ENCODE measurements around the gene SEMA5B.

The SEMA5B gene

DNA sequence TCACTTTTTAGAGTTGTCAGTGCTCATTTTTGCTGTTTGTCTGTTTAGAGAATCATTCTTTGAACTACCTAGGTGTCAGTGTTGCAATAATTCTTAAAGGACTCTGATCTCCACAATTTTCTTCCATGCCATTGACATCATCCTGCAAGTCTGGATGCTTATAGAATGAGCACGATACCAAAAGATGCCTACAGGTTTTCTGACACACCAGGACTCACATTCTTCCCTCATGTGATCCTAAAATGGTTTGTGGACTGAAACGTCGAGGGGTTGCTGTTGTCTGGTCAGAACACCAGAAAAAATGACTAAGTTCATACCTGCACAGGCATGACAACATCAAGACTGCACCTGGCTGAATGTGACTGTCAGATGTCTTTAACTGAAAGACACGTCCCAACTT, 95.9 kb downstream of the SEMA5B start:
- Histone ChIP-seq H3K36me3 (ENCODE audit: control insufficient read depth, insufficient read depth, low read length) (no peaks in the 10 kb centered on the region), H3K9me3 (ENCODE audit: control insufficient read depth, low read length) (no peaks in the 10 kb centered on the region), H3K4me3 (ENCODE audit: extremely low read depth, insufficient read depth, low read length, poor library complexity, severe bottlenecking) (no peak overlapping the region), H3K27ac (ENCODE audit: low read depth, low read length, severe bottlenecking) (no peak overlapping the region), H3K4me1 (ENCODE audit: control insufficient read depth, insufficient read depth, low read length, poor library complexity, severe bottlenecking) (no peaks in the 10 kb centered on the region)
- WGBS, 2 experiments (ENCODE audit: insufficient coverage in 2 of 2) = 89 to 92% methylated on average over 3 to 4 of the region's 4 CpGs

DNA sequence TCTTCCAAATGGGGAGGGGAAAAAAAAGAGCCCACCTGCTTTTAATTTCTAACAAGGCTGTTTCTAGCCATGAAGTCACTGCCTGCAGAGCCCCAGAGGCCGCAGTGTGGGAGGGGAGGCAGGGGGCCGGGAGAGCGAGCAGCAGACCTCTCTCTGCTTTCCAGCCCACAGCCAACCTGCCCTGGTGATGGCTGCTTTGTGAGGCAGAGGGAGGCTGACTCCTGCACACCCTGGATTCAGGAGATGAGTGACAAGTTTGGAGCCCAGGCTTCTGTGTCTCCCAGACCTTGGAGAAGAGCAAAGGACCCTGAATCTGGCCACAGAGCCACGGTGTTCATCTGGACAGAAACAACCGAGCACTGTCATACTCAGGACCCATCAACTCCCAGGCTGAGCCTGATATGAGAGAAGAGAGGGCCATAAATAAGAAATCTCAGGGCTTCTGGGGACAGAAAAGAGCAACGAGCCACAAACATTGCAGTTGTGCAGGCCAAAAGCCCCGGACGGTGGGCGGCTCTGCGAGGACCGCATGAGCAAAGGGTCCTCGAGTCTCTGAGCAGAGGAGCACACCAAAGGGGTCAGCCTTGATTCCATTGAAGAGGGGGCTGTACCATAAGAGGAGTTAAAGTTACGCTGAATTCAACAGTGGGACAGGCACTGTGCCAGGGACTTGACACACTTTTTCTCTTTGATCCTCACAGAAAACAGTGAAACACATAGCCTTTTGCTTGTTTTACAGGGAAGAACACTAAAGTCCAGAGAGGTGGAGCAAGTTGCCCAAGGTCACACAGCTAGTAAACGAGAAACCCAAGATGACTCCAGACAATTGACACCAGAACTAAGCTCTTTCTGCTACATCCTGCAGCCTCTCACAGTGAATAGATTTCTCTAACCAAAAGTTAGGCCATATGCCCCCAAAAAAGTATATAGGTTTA, 97.2 kb downstream of the SEMA5B start:
- Histone ChIP-seq H3K27ac (ENCODE audit: low read depth, low read length, severe bottlenecking) (no peak overlapping the region), H3K36me3 (ENCODE audit: control insufficient read depth, insufficient read depth, low read length) (no peaks in the 10 kb centered on the region), H3K9me3 (ENCODE audit: control insufficient read depth, low read length) (no peaks in the 10 kb centered on the region), H3K4me1 (ENCODE audit: control insufficient read depth, insufficient read depth, low read length, poor library complexity, severe bottlenecking) (no peaks in the 10 kb centered on the region), H3K4me3 (ENCODE audit: extremely low read depth, insufficient read depth, low read length, poor library complexity, severe bottlenecking) (no peak overlapping the region)
- WGBS, 2 experiments (ENCODE audit: insufficient coverage in 2 of 2) = 87 to 89% methylated on average over 8 to 9 of the region's 14 CpGs

DNA sequence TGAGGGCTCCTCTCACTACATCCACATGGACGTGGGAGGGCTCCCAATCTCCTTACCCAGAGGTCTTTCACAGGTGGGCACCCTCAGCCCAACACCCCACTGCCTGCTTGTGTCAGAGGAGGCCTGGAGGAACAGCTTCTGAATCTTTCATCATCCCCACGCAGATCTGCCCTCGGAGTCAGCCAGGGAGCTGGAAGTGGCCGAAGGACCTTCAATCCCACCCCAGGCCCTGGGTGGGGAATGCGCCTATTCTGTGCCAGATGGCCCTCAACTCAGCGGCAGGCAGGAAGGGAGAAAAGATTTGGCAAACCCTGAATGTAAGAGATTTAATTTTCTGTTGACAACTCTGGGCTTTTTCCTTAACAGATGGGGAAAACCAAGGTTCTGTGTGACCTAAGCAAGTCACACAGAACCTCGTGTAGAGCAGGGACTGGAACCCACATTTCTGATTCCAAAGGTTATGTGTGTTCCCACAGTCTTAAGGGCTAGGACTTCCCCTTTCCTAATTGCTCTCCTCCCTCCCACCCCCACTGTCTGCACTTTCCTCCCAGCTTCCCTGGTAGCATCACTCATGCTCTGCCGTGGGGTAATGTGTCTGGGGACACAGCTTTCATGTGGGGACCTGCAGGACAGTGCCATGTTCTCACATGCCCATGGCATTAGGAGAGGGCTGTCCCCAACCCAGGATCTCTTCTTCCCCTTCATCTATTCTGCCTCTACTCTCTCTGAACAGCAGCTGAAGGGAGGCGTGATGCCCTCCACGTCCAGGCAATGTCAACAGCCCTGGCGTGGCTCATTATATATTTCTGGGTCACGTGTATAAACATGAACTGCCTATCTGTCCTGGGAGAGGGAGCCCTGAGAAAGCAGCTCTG, 98.1 kb downstream of the SEMA5B start:
- Histone ChIP-seq H3K36me3 (ENCODE audit: control insufficient read depth, insufficient read depth, low read length) (no peaks in the 10 kb centered on the region), H3K27ac (ENCODE audit: low read depth, low read length, severe bottlenecking) (no peak overlapping the region), H3K9me3 (ENCODE audit: control insufficient read depth, low read length) (no peaks in the 10 kb centered on the region), H3K4me1 (ENCODE audit: control insufficient read depth, insufficient read depth, low read length, poor library complexity, severe bottlenecking) (no peaks in the 10 kb centered on the region), H3K4me3 (ENCODE audit: extremely low read depth, insufficient read depth, low read length, poor library complexity, severe bottlenecking) (no peak overlapping the region)
- WGBS, 2 experiments (ENCODE audit: insufficient coverage in 2 of 2) = 74 to 83% methylated on average over 8 of the region's 12 CpGs

DNA sequence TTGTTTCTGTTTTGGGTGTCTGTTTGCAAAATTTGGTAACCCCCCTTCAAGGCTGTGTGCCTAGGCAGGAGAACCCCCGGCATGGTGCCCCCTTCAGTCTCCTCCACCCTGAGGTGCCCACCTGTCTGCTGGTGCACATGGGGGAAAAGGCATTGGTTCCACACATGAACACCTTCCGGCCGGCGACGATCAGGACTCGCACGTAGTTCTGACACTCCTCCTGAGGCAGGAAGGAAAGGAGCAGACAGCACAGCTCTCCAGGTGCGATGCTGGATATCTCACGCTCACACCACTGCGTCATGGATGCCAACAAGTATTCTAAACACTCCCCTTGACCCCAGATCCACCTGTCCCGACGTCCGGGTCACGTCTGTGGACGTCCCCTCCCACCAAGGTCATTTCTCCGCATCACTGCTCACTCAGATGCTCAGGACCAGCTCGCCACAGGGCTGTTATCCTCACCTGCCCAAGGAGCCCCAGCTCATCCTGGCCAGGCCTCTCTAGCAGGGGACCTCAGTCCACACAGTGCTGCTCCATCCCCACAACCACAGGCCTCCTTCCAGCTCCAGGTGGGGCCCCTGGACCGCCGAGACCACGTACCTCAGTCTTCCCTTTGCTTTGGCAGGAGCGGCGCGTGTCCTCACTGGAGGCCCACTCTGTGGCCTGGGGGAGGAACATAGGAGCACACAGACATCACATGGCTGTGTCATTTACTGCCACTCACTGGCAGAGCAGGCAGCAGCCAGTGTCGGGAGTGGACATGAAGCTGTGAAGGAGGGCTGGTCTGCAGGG, 99.0 kb downstream of the SEMA5B start:
- Histone ChIP-seq H3K4me3 (ENCODE audit: extremely low read depth, insufficient read depth, low read length, poor library complexity, severe bottlenecking) (no peak overlapping the region), H3K27ac (ENCODE audit: low read depth, low read length, severe bottlenecking) (no peak overlapping the region), H3K9me3 (ENCODE audit: control insufficient read depth, low read length) (no peaks in the 10 kb centered on the region), H3K36me3 (ENCODE audit: control insufficient read depth, insufficient read depth, low read length) (no peaks in the 10 kb centered on the region), H3K4me1 (ENCODE audit: control insufficient read depth, insufficient read depth, low read length, poor library complexity, severe bottlenecking) (no peaks in the 10 kb centered on the region)
- WGBS, 2 experiments (ENCODE audit: insufficient coverage in 2 of 2) = 92 to 94% methylated on average over 18 to 22 of the region's 24 CpGs

DNA sequence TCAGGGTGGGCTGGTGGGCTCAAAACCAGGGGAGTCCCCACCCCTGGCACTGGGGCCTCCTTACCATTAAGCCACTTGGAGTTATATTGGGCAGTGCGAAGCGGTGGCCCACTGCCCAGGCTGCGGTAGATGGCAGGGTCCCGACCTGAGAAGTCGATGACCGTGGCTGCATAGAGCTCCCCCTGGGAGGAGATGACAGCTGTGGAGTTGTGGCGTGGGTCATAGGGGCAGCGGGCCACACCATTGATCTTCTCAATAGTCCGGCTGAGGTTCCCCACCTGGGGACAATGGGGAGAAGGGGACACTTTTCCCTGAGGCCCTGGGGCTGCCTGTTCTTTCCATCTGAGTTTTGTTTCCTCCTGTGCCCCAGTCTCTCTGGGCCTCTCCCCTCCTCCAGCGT, 99.8 kb downstream of the SEMA5B start:
- WGBS, 2 experiments (ENCODE audit: insufficient coverage in 2 of 2) = 91 to 93% methylated on average over 9 to 10 of the region's 10 CpGs
- Histone ChIP-seq H3K9me3 (ENCODE audit: control insufficient read depth, low read length) (no peaks in the 10 kb centered on the region), H3K27ac (ENCODE audit: low read depth, low read length, severe bottlenecking) (no peak overlapping the region), H3K4me3 (ENCODE audit: extremely low read depth, insufficient read depth, low read length, poor library complexity, severe bottlenecking) (no peak overlapping the region), H3K4me1 (ENCODE audit: control insufficient read depth, insufficient read depth, low read length, poor library complexity, severe bottlenecking) (no peaks in the 10 kb centered on the region), H3K36me3 (ENCODE audit: control insufficient read depth, insufficient read depth, low read length) (no peaks in the 10 kb centered on the region)

DNA sequence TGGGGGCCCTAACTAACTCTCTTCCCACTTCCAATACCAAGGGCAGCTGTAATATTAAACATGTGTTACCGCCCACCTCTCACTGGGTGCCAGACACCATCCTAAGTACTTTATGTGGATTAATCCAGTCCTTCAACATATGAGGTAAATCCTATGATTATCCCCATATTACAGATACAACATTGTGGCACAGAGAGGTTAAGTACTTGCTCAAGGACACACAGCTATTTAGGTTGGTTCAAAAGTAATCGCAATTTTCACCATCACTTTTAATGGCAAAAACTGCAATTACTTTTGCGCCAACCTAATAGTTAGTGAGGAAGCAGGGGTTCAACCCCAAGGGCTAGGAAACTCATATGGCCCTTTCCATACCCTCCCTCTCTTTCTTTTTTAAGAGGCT, 100.8 kb downstream of the SEMA5B start:
- no peaks in the 10 kb centered on the region for H3K36me3 ChIP-seq (ENCODE audit: control insufficient read depth, insufficient read depth, low read length)
- H3K4me3 ChIP-seq (ENCODE audit: extremely low read depth, insufficient read depth, low read length, poor library complexity, severe bottlenecking) = no peak overlapping the region
- no peaks in the 10 kb centered on the region for H3K4me1 ChIP-seq (ENCODE audit: control insufficient read depth, insufficient read depth, low read length, poor library complexity, severe bottlenecking)
- H3K27ac ChIP-seq (ENCODE audit: low read depth, low read length, severe bottlenecking) = no peak overlapping the region
- no peaks in the 10 kb centered on the region for H3K9me3 ChIP-seq (ENCODE audit: control insufficient read depth, low read length)
- WGBS, 2 experiments (ENCODE audit: insufficient coverage in 2 of 2) = 100% methylated on average over 1 of the region's 3 CpGs; no CpG with 5 or more reads in 1 of the 2 experiments

DNA sequence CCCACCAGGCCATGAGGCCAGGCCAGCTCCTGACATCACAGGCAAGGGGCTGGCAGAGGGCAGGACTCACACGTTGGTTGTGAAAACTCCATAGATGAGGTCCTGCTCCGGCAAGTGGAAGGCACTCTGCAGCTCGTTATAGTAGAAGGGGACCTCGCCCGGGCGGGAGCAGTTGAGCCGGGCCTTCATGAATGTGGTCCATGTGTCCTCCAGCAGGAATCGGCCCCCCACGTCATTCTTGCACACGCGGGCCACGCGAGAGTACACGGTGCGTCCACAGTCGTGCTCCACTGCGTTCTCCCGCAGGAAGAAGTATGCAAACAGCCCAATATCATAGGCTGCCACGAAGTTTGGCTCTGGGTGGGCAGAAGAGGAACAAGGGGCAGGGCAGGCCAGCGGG, 101.2 kb downstream of the SEMA5B start:
- no peaks in the 10 kb centered on the region for H3K36me3 ChIP-seq (ENCODE audit: control insufficient read depth, insufficient read depth, low read length)
- no peaks in the 10 kb centered on the region for H3K9me3 ChIP-seq (ENCODE audit: control insufficient read depth, low read length)
- no peaks in the 10 kb centered on the region for H3K4me1 ChIP-seq (ENCODE audit: control insufficient read depth, insufficient read depth, low read length, poor library complexity, severe bottlenecking)
- no peak overlapping the region for H3K4me3 ChIP-seq (ENCODE audit: extremely low read depth, insufficient read depth, low read length, poor library complexity, severe bottlenecking)
- 93% methylated on average over 18 to 19 of the region's 20 CpGs for WGBS, 2 experiments (ENCODE audit: insufficient coverage in 2 of 2)
- H3K27ac ChIP-seq (ENCODE audit: low read depth, low read length, severe bottlenecking) = no peak overlapping the region

DNA sequence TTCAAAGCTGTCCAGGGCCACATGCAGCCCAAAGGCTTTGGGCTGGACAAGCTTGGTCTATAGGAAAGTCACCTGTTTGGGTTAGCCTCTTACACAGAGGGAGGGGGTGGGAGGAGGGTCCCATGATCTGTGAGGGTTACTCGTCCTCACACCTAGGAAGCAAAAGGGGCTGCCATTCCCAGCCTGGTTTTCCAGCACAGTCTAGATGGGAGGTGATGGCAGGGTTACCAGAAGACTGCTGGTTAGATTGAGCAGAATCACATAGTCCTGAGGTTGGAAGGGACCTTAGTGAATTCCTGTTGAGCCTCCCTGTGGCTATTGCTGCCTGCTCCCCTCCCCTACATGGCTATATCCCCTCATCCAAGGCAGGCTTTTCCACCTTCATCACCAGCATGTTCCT, 101.8 kb downstream of the SEMA5B start:
- 75 to 100% methylated on average over 1 of the region's 1 CpG for WGBS, 2 experiments (ENCODE audit: insufficient coverage in 2 of 2)
- Histone ChIP-seq H3K27ac (ENCODE audit: low read depth, low read length, severe bottlenecking) (no peak overlapping the region), H3K4me3 (ENCODE audit: extremely low read depth, insufficient read depth, low read length, poor library complexity, severe bottlenecking) (no peak overlapping the region), H3K36me3 (ENCODE audit: control insufficient read depth, insufficient read depth, low read length) (no peaks in the 10 kb centered on the region), H3K4me1 (ENCODE audit: control insufficient read depth, insufficient read depth, low read length, poor library complexity, severe bottlenecking) (no peaks in the 10 kb centered on the region), H3K9me3 (ENCODE audit: control insufficient read depth, low read length) (no peaks in the 10 kb centered on the region)

DNA sequence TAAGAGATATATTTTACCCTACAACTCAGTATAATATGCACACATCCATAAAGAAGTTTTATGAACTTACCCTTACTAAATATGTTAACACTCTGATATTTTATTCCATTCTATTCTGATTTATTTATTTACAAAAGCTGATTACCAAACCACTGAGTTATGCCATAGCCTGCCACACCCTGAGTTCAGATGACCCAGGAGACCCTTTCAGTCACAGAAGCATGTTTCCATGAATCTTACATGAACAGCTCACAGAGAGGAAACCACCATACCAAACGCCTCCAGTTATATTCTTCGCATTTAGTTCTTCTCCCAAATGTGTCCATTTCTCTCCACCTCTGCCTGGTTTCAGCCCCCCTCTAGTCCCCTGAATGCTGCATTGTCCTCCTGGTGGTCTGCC, 103.5 kb downstream of the SEMA5B start:
- 97 to 100% methylated on average over 2 of the region's 2 CpGs for WGBS, 2 experiments (ENCODE audit: insufficient coverage in 2 of 2)
- H3K4me3 ChIP-seq (ENCODE audit: extremely low read depth, insufficient read depth, low read length, poor library complexity, severe bottlenecking) = no peak overlapping the region
- no peak overlapping the region for H3K27ac ChIP-seq (ENCODE audit: low read depth, low read length, severe bottlenecking)
- no peaks in the 10 kb centered on the region for H3K4me1 ChIP-seq (ENCODE audit: control insufficient read depth, insufficient read depth, low read length, poor library complexity, severe bottlenecking)
- no peaks in the 10 kb centered on the region for H3K36me3 ChIP-seq (ENCODE audit: control insufficient read depth, insufficient read depth, low read length)
- H3K9me3 ChIP-seq (ENCODE audit: control insufficient read depth, low read length) = no peaks in the 10 kb centered on the region

DNA sequence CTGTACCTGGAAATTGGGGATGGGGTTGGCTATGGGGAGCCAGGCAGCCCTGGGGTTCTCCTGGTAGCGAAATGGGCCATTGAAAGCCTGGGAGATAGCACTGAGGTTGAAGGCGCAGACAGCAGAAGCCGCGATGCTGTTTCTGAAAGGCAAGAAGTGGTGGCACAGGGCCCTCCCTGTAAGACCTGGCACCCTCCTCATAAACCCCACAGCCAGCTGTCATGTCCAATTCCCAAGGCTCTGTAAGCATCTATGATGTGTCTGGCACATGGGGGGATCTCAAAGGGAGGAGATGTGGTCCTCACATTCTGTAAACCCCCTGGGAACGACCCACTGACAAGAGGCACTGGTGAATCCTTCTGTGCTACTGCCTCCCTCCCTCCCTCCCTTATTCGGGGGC, 104.0 kb downstream of the SEMA5B start:
- H3K27ac ChIP-seq (ENCODE audit: low read depth, low read length, severe bottlenecking) = no peak overlapping the region
- H3K4me1 ChIP-seq (ENCODE audit: control insufficient read depth, insufficient read depth, low read length, poor library complexity, severe bottlenecking) = no peaks in the 10 kb centered on the region
- no peak overlapping the region for H3K4me3 ChIP-seq (ENCODE audit: extremely low read depth, insufficient read depth, low read length, poor library complexity, severe bottlenecking)
- H3K9me3 ChIP-seq (ENCODE audit: control insufficient read depth, low read length) = no peaks in the 10 kb centered on the region
- no peaks in the 10 kb centered on the region for H3K36me3 ChIP-seq (ENCODE audit: control insufficient read depth, insufficient read depth, low read length)
- 90 to 96% methylated on average over 4 of the region's 6 CpGs for WGBS, 2 experiments (ENCODE audit: insufficient coverage in 2 of 2)
